Fibroblast of gingiva (primary cell): ENCODE measurements around the gene FGF23.

Experiments
- DNase-seq: peaks from one replicate; pipeline ENCODE4 v3.0.0-alpha.2; 2011; ENCODE audit warnings: low read depth

The FGF23 gene

GRCh38 chr12:4383304-4383865, 3.9 kb upstream of the FGF23 start:
- DNase-seq = no peak

GRCh38 chr12:4380332-4380731, 820 bp upstream of the FGF23 start:
- DNase-seq = no peak

GRCh38 chr12:4378772-4379171, 740 bp downstream of the FGF23 start:
- no peak for DNase-seq

- no peak for DNase-seq
Observed at GRCh38 chr12:4375449-4375848, 4.1 kb downstream of the FGF23 start.

- DNase-seq = no peak
Observed at GRCh38 chr12:4372653-4373052, 6.9 kb downstream of the FGF23 start.

- no peak for DNase-seq
Observed at GRCh38 chr12:4370265-4370664, 9.2 kb downstream of the FGF23 start.

- no peak for DNase-seq
Observed at GRCh38 chr12:4369548-4369947, 10.0 kb downstream of the FGF23 start.

GRCh38 chr12:4366090-4366489, 13.4 kb downstream of the FGF23 start:
- DNase-seq = no peak

- DNase-seq = no peak
Observed at GRCh38 chr12:4356041-4356327, 23.5 kb downstream of the FGF23 start.

- DNase-seq = no peak
Observed at GRCh38 chr12:4355156-4356040, 24.1 kb downstream of the FGF23 start.

- no peak for DNase-seq
Observed at GRCh38 chr12:4353785-4354208, 25.7 kb downstream of the FGF23 start.

GRCh38 chr12:4346931-4347330, 32.6 kb downstream of the FGF23 start:
- DNase-seq = no peak

- no peak for DNase-seq
Observed at GRCh38 chr12:4331842-4332241, 47.7 kb downstream of the FGF23 start.

GRCh38 chr12:4331221-4331620, 48.3 kb downstream of the FGF23 start:
- DNase-seq = no peak

- no peak for DNase-seq
Observed at GRCh38 chr12:4330203-4330602, 49.3 kb downstream of the FGF23 start.

- no peak for DNase-seq
Observed at GRCh38 chr12:4327293-4327692, 52.2 kb downstream of the FGF23 start.

- DNase-seq = no peak
Observed at GRCh38 chr12:4325966-4326365, 53.5 kb downstream of the FGF23 start.

- no peak for DNase-seq
Observed at GRCh38 chr12:4324366-4324765, 55.1 kb downstream of the FGF23 start.

GRCh38 chr12:4323396-4323795, 56.1 kb downstream of the FGF23 start:
- DNase-seq = no peak

- no peak for DNase-seq
Observed at GRCh38 chr12:4322726-4323125, 56.8 kb downstream of the FGF23 start.

- DNase-seq = peak; percentile 92
Observed at GRCh38 chr12:4320853-4321701, 58.4 kb downstream of the FGF23 start, which contains the start of gene TIGAR. Gene TIGAR (plus strand): TSS chr12:4321213. CDS start chr12:4321272, 59 bp downstream.

- no peak for DNase-seq
Observed at GRCh38 chr12:4320497-4320852, 59.0 kb downstream of the FGF23 start.
